CD4-positive, alpha-beta T cell treated with Interferon alpha-2 for 1 hour (primary cell): ENCODE measurements around the gene MARCHF4.
A peak's percentile ranks its signal among the peaks of the same experiment; 100 is the strongest.
"Not testable (repeated sequence)": the region's sequence is repeated elsewhere in the genome, so short reads cannot be mapped to it uniquely, and the experiment has no call there.

Experiments used
- DNase-seq, 2 donors: peaks; one replicate each; pipeline ENCODE4 v3.0.0-alpha.2; 2020 to 2022

Gene MARCHF4

DNA sequence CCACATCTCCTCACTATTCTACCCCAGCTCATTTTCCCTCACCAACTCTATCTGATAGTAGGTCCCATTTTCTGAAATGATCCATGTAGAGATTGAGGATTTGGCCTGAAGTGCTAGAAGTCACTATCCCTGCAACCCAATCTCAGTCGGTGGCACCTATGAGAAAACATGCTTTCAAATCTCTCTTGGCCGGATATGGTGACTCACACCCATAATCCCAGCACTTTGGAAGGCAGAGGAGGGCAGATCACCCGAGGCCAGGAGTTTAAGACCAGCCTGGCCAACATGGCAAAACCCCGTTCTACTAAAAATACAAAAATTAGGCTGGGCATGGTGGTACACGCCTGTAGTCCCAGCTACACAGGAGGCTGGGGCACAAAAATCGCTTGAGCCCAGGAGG, 19.1 kb upstream of the MARCHF4 start:
- DNase-seq: no peak

DNA sequence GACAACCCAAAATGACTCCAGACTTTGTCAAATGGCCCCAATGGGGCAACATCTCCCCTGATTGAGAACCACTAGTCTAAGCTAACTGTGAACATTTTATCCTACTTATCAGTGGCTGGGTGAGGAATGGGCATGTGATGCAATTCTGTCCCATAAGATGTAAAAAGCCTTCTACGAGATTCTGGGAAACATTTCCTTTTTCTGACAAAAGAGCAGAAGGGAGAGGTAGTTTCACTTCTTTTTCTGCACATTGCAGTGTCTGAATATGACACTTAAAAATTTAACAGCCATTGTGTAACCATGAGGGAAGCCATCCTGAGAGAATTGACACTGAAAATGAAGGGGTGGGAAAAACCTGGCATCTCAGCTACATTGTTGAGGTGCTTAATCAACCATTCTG, 17.3 kb upstream of the MARCHF4 start:
- DNase-seq: no peak

DNA sequence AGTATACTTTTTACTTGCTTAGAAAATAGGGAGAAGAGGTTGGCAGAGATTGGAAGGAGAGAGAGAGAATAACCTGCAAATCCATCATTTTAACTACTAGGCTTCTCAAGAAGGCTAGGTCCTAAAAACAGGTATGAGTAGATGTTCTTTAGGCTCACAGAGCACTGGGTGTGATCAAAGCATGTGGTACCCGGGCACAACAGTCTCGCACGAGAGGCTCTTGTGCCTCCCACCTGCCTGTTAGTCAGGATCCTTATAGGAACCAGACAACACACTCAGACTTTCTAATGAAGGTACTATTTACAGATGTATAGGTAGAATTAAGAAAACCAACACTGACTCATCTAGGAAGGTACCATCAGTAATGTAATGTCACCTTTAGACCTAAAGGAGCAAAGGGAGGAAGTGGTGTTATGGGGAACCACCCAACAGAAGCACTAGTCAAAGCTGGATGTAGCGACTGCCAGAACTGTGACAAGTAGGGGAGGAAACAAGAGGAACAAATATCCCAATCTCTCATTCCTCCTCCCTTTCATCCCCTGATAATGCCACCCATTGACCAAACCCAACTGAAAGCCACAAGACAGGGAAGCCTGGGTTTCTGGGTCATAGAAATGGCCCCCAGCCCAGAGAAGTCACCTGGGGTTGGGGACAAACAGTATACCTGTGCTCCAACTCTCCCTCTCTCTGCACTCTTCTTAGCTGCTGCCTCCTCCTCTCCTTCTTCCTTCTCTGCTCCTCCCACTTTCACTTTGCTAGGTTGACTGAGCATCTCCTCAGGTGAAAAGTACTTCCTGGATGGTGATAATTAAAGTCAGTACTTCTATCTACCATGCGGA, 16.0 kb upstream of the MARCHF4 start:
- peak in 1 of 2 donors; percentile 45 for DNase-seq

DNA sequence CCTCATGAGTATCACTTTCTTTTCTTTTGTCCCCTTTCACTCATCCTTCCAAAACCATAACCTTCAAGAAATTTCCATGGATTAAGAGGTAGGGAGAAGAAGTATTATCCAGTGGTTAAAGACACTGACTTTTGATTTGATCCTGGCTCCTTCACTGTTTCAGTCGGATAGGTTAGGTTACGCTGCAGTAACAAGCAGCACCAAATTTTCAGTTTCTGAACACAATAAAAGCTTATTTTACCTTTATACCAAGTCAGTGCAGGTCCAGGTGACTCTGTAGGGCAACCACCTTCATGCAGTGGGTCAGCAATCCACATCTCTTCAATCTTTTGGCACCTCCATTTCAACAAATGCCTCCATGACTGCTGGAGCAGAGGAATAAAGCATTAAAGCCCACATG, 15.0 kb upstream of the MARCHF4 start:
- no peak for DNase-seq

DNA sequence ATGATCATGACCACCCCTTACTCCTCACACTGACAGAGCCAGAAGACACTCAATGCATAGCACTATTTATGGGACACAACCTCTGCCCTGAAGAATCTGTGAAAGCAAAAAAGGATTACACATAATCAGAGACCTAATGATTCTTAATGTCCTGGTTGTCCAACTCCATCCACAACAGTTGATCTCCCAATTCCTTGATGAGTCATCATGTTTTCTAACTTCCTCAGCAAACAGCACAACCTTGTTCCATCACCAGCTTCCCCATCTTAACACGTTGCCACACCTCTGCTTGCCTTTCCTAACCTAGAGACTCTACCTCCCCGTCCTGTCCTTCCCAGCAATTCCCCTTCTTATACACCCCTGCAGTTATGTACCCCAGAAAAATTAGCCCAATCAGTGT, 13.2 kb upstream of the MARCHF4 start:
- no peak for DNase-seq

DNA sequence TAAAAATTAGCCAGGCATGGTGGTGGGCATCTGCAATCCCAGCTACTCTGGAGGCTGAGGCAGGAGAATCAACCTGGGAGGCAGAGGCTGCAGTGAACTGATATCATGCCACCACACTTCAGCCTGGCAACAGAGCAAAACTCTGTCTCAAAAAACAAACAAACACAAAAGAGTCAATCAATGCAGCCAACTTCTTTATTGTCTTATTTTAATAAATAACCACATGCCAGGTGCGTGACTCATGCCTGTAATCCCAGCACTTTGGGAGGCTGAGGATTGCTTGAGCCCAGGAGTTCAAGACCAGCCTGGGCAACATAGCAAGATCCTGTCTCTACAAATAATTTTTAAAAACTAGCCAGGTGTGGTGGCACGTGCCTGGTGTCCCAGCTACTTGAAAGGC, 12.1 kb upstream of the MARCHF4 start:
- DNase-seq: not testable (repeated sequence)

DNA sequence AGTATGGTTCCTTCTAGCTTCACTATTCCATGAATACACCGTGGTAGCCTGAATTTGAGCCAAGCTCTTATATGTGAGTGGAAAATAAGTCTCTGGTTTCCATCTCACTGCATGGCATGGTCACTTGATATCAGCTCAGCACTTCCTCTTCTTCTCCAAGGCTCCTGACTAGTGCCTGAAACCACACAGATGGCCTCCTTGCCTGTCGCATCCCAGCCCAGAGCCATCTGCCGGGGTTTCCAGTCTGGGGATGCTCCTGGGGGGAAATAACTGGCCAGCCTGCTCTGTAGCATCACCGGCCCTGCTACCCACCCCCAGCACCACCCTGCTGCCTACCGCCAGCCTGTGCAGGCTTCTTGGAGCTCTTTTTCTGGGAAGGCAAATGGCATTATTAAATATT, 7.7 kb upstream of the MARCHF4 start:
- DNase-seq: no peak

DNA sequence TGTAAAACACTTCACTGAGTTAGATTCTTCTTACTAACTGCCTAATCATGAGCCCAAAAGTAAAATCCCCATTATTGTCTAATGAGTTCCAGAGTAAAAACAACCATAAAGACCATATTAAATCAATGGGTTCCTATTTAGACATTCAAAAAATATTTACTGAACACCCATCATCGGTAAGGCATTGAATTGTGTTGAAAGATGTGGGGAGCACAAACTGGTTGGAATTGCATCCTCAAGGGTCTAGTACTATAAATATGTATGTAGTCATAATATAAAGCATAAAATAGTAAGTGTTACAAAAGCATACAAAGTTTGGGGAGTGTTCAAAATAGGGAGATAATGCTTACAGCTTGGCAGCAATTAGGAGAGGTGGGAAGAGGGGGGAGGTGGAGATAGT, 3.0 kb upstream of the MARCHF4 start:
- DNase-seq: no peak

DNA sequence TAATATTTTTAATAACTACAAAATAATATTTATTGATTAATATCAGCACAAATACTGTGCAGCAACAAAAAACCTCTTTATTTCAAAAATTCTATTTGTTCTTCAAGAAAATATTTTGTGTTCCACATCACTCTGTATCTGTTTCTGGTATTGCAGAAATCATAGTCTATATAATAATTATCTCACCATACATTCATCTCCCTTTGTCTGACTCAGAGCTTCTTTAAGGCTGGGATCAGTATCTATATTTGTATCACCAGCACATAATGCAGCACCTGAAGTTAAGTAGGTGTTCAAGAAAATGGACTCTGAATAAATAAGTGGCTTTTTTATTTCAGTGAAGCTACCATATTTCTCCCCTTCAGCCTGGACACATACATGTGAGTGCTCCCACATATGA, 1.6 kb upstream of the MARCHF4 start:
- DNase-seq: no peak

DNA sequence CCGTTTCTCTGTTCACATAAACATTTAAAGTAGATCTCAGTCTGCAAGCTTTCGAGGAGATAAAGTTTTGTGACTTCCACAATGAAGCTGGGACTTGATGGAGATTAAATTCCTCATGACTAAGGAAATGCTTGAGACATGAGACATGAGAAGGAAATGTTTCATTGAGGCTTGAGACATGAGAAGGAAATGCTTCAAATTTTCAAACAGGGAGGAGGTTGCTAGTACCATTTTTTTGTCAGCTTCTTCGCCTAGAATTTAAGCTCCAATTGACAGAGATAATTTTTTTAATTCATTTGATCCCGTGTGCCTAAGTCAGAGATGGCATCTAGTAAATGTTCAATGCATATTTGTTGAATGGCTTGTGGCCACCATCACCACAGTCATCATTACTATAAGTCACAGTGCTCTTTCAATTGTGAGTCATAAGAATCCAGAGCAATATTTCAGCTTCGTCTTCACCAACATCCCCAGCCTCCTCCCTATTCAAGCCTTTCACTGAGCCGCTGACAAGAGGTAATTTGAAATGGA, 543 bp upstream of the MARCHF4 start:
- no peak for DNase-seq

DNA sequence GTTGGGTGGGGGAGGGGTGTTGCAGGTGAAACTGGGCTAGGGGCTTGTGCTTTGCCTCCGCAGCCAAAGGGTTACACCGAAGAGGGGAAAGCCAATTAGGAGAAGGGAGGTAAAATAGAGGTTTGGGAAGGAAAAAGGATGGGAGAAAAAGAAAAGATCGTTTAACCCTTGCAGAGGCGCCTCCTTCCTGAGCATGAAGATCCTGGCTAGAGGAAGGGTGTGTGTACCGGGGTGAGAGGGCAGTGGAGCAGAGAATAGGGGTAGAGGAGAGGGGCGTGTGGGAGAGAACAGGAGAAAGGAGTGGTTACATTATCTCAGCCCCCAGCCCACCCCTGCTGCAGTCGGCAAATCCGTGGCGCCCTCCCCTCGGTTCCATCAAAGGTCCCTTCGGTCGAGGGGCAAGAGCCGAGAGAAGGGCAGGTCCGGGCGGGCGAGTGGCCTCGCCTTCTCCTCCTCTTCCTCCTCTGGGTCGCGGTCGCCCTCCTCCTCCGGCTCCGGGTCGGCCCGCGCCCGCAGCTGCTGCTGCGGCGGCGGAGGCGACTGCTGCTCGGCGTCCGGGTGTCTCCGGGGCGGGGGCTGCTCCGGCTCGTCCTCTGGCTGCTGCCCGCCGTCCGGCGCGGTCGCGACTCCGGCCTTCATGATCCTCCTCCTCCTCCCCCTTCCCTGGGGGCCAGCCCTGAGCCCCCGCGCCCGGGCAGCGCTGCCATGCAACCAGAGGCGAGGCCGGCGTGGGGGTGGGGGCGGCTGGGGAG, 1.1 kb downstream of the MARCHF4 start:
- DNase-seq: no peak

DNA sequence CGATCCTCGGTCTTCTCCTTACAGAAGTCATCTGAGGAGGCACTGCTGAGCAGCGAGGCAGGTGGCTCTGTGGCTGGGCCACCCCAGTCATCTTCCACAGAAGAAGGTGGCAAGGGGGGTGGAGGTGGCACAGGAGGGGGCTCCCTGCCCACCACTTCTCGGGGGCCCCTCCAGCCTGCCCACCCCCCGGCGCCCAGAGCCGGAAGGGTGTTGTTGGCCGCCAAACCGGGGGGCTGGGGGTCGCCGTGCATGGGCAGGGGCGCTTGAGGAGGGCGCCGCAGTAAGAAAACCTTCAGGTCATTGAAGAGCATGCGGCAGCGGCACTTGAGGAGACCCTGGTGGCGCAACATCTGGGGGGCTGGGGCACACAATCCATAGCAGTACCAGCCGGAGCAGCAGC, 2.5 kb downstream of the MARCHF4 start:
- no peak for DNase-seq

DNA sequence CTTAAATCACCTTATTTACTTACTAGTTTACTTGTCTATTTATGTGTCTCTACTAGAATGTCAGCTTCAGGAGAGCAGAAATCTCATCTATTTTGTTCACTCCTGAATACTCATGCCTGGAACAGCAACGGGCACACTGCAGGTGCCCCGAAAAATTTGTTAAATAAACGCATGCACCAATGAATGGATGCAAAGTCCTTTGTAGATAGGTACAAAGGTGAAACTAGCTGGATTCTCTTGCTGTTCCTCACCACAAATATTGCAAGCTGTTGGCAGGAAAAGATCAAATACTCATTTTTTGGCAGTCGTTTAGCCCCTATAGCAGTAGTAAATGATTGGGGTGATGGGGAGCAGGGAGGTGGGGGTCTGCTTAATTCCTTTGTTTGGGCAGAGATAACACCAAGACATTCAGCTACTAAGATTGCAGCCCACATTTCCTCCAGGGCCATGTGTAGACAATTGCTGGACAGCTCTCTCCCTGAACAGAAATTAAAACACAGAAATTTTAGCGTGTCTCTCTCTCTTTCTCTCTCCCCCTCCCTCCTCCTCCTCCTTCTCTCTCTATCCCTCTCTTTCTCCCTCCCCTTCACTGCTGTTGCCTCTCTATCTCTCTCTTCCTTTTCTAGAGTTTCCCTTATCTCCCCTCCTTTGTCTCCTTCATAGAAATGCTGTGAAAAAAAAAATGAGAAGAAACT, 5.4 kb downstream of the MARCHF4 start:
- DNase-seq: no peak

DNA sequence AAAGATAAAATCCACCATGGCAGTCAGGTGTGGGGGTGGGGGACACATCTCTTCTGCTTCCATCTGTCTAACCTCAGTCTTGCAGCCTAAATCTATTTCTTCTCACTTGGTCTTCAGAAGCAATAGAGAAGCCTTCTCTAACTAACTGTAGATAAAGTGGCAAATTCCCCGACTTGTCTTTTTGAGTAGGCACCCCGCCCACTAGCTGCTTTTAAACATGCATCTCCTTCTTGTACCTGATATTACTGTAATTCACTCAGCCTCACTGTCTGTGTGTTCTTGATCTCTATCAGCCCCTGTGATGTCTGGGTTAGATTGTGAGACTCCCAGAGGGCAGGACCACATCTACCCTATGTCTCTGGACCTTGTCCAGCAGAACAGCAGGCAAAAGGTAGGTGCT, 6.8 kb downstream of the MARCHF4 start:
- DNase-seq: no peak

DNA sequence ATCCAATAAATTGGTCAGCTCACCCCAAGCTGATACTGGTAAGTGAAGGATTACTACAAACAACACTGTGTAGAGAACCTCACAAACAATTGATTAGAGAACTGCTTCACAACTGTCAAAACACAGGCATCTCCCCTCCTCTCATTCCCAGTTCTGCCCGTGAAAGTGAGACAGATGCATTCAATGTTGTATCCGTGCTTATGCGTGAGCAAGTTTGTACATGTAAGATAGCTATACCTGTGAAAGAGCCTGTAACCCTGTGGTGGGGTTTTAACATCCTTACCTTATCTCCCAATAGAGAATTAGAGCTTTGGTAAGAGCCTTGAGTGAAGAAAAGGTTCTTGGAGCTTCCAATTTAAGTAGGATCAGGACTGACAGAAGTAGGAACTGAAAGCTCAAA, 9.1 kb downstream of the MARCHF4 start:
- DNase-seq: no peak

DNA sequence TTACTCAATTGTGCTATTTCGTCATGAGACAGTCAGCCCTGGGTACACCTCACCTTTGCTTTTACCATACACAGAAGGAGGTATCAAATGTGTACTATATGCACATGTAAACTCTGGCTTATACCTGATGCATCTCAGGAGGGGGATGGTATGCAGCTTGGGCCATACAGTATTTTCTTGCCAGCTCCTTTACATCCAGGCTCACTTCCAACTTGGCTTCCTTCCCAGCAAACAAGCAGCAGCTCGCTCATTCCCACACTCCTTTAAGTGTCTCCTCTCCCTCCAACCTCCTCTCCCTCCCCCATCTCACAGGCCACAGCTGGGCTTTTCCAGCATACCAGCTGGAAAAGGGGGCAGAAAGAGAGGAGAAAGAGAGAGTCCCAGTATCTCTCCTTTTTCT, 9.6 kb downstream of the MARCHF4 start:
- DNase-seq: no peak

DNA sequence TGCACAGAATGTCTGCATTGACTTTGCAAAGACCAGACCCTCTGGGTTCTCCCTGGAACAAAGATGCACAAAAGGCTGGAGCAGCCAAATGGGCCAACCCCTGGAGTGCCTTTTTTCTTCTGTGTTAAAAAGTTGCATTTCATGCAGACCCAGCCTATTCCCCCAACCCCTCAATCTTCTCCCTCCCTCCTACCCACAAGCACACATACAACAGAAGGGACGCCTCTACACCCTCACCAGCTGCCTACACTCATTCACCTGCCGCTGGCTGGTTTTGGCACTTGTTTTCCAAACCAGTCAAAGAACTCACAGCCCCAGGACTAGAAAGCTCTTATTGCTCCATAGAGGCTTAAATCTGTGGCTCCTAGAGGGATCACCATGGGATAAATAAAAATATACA, 16.6 kb downstream of the MARCHF4 start:
- no peak for DNase-seq

DNA sequence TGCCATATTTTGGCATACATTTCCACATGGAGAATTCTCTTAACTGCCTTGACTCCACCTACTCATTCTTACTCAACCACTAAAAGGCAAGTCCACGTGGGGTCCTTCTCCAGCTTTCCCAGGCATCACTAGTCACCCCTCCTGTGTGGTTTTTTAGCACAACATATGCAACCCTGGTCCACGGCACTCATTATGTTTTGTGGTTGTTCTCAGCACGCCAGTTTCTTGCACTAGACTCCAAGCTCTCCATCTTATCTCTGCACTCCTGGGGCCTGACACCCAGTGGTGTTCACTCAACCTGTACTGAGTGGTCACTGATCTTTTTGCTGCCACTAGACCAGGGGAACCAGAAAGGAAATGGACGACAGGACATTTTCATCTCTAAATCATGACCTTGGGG, 18.0 kb downstream of the MARCHF4 start:
- no peak for DNase-seq

DNA sequence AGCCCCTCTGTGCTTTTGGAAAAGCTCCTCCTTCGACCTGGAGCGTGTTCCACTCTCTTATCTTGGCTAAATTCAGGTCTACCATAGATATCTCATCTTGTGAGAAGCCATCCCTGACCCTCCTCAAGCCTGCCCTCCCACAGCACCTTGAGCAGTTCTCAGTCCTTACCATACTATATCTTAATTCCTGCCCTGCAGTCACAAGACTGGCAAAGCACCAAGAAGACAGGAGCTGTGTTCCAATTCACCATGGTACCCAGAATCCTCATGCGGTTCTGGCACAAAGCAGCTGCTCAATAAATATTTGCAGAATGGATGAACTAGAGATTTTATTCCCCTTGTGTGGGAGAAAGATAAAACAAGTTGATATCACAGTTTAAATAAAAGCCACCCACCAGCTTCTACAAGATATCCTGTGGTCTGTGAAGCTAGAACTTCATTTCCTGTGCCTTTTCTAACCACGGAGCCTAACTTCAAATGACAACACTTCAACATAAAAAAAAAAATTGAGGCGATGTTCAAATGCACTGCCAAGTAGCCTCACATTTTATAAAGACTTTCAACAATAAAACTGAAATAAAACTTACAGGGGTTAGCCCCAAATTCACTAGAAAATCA, 19.5 kb downstream of the MARCHF4 start:
- DNase-seq: peak in 1 of 2 donors; percentile 63

DNA sequence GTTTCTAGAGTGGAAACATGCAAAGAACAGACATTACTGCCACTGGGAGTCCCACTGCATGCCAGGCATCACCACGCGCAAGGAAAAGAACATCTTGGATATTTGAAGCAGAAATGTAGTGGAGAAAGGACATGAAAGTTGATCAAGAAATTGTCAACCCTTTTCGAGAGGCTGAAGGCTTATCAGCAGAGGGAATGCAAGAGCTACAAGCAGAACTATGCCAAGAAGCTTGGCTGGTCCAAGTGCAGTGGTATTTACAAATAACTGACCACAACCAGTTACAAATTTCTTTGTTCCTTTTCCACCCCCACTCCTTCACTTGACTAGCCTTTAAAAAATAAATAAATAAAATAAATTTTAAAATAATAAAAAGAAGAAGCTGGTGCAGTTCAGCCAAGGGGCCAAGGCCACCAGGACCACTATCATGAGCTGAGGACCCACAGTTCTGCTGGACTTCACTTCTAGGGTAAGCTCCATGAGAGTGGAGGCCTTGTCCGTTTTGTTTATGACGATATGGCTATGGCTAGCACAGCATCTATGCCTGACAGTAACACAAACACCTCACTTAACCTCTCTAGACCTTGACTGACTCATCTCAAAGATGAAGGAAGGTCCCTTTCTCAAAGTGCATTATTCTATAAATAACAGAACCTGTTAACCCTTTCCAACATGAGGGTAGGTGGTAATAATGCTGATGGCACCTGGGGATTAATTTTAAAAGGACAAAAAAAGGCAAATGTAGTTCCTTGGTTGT, 20.9 kb downstream of the MARCHF4 start:
- no peak for DNase-seq

DNA sequence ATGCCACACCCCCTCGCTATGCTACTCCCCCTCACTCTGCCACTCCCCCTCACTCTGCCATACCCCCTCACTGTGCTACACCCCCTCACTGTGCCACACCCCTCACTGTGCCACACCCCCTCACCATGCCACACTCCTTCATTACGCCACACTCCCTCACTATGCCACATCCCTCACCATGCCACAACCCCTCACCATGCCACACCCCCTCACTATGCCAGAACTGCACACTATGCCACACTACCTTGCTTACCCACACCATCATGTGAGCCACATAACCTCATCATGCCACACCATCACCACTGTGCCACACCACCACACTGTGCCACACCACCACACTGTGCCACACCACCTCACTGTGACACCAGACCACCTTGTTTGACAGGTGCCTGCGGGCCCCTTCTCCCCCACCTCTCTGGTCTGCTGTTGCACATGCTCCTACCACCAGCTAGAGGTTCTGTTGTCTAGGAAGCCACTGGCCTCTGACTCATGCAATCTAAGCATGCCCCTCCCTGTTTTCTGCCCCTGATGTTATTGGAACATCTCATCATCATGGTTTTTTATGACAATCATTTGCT, 22.0 kb downstream of the MARCHF4 start:
- DNase-seq: peak; percentile 27 to 47

DNA sequence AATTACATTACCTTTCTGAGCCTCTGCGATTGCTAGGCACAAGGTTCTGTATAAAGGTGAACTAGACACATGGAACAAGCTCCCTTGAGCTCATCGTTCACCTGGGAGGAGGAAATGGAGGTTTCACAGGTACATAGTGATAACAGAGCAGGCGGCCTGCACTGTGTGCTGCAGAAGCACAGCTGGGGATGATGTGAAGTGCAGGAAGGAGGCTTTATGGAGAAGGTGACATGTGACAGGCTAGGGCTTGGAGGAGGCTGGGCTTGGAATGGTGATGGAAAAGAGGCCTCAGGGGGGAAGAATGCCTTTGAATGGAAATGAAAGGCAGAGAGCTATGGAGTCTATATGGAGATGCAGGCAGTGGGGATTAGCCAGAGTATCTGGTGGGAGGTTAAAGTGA, 22.9 kb downstream of the MARCHF4 start:
- DNase-seq: peak in 1 of 2 donors; percentile 12
